HCT116 (cell line): ENCODE data around the gene IL1R2. TPM values are rescaled to one million over a fixed set of nuclear protein-coding genes. Genes with fewer than 3 reads are reported as not detected.

Source experiments
- ATAC-seq: fragments of 200-7000 bp; cut with Tn5 transposase; 2 replicates; pipeline ENCODE4 v1.9.1; 2020; ENCODE audit warnings: mild to moderate bottlenecking, moderate library complexity
- BruUV-seq: library from RNA; stranded (reverse); fragments of 400-500 nt; replicated peaks from 2 replicates; lab custom pipeline; 2021; lab: Mats Ljungman, UMichigan
- CTCF ChIA-PET: fragments of 300-600 bp; sonication (Branson Sonifier 250); formaldehyde crosslinking; loops from one replicate; lab custom pipeline; 2021; ENCODE audit warnings: antibody characterized with exemption; lab: Charles Lee
- POLR2A ChIA-PET: fragments of 300-600, 350-600 bp; sonication (Branson Sonifier 250); formaldehyde crosslinking; loops from one replicate; lab custom pipeline; 2021; ENCODE audit warnings: antibody characterized with exemption; lab: Charles Lee
- RAD21 ChIA-PET, 2 experiments: fragments of 300-600 bp; sonication (Branson Sonifier 250); formaldehyde crosslinking; loops; one replicate each; lab custom pipeline; 2023; ENCODE audit warnings: low total read pairs in 2 of 2; ENCODE audit not compliant: uncharacterized antibody in 2 of 2, unreplicated experiment in 2 of 2, low non-redundant PET in 1 of 2; lab: Charles Lee
- DNase-seq: peaks from one replicate; pipeline ENCODE4 v3.0.0-alpha.2; 2010; ENCODE audit warnings: low read depth, low spot score
- H2AFZ ChIP-seq: fragments of 200-600 bp; shearing (Covaris generic), sonication (generic); 2 replicates; pipeline ENCODE4 v1.6.1; 2017; ENCODE audit warnings: low read depth, mixed run types, mixed read lengths, antibody characterized with exemption, low read length; ENCODE audit not compliant: poor library complexity, severe bottlenecking
- H3K27ac ChIP-seq: 2 replicates; pipeline ENCODE4 v1.5.1; 2012; ENCODE audit warnings: low read depth, low read length
- H3K27me3 ChIP-seq: fragments of 200-600 bp; sonication (generic); 2 replicates; pipeline ENCODE4 v1.6.1; 2016; ENCODE audit warnings: mixed run types, low read length, mixed read lengths; ENCODE audit not compliant: insufficient read depth
- H3K36me3 ChIP-seq, 2 experiments: fragments of 200-500 bp in 1 of 2; fragments of 200-600 bp in 1 of 2; sonication (Bioruptor generic) in 1 of 2; sonication (generic) in 1 of 2; 2 replicates each; pipeline versions ENCODE4 v1.5.1 to v1.6.1; 2014 to 2016; ENCODE audit warnings: low read length in 2 of 2, inconsistent platforms in 1 of 2, mixed read lengths in 1 of 2, mixed run types in 1 of 2; ENCODE audit not compliant: insufficient read depth in 2 of 2, control insufficient read depth in 1 of 2
- H3K4me1 ChIP-seq, 2 experiments: fragments of 200-600 bp in 1 of 2; sonication (generic) in 1 of 2; 2 replicates each; pipeline versions ENCODE4 v1.5.1 to v1.6.1; 2012 to 2017; ENCODE audit warnings: low read length in 2 of 2, inconsistent platforms in 1 of 2, mild to moderate bottlenecking in 1 of 2, mixed read lengths in 1 of 2, mixed run types in 1 of 2, moderate library complexity in 1 of 2; ENCODE audit not compliant: insufficient read depth in 2 of 2, control insufficient read depth in 1 of 2
- H3K4me2 ChIP-seq: fragments of 200-600 bp; sonication (generic); 2 replicates; pipeline ENCODE4 v1.6.1; 2017; ENCODE audit warnings: mixed run types, low read length, mixed read lengths
- H3K4me3 ChIP-seq, 2 experiments: fragments of 200-600 bp in 1 of 2; sonication (generic) in 1 of 2; replicated peaks in 1 of 2; 2 replicates each; pipeline ENCODE4 v1.5.1; 2011 to 2016; ENCODE audit warnings: low read length in 2 of 2, control low read depth in 1 of 2, low read depth in 1 of 2, mild to moderate bottlenecking in 1 of 2, mixed read lengths in 1 of 2, mixed run types in 1 of 2
- H3K79me2 ChIP-seq: fragments of 200-600 bp; sonication (generic); 2 replicates; pipeline ENCODE4 v1.6.1; 2017; ENCODE audit warnings: mild to moderate bottlenecking, mixed run types, low read length, moderate library complexity, mixed read lengths; ENCODE audit not compliant: insufficient read depth
- H3K9ac ChIP-seq: fragments of 200-600 bp; sonication (generic); 2 replicates; pipeline ENCODE4 v1.6.1; 2016; ENCODE audit warnings: low read length, mixed read lengths
- H3K9me2 ChIP-seq: fragments of 200-600 bp; sonication (generic), shearing (Covaris generic); 2 replicates; pipeline ENCODE4 v1.6.1; 2017; ENCODE audit warnings: mixed run types, mild to moderate bottlenecking, moderate library complexity; ENCODE audit not compliant: insufficient read depth
- H3K9me3 ChIP-seq, 2 experiments: fragments of 200-500 bp in 1 of 2; fragments of 200-600 bp in 1 of 2; sonication (Bioruptor generic) in 1 of 2; sonication (generic) in 1 of 2; 2 replicates each; pipeline ENCODE4 v1.6.1; 2014 to 2017; ENCODE audit warnings: low read length in 2 of 2, mixed read lengths in 2 of 2, inconsistent platforms in 1 of 2, low read depth in 1 of 2, mild to moderate bottlenecking in 1 of 2, mixed run types in 1 of 2, moderate library complexity in 1 of 2; ENCODE audit not compliant: control insufficient read depth in 1 of 2, insufficient read depth in 1 of 2
- H4K20me1 ChIP-seq: fragments of 200-600 bp; sonication (generic), shearing (Covaris generic); 2 replicates; pipeline ENCODE4 v1.6.1; 2017; ENCODE audit warnings: mixed run types, mild to moderate bottlenecking, moderate library complexity; ENCODE audit not compliant: insufficient read depth
- CBX3 ChIP-seq: IDR thresholded peaks from 2 replicates; pipeline ENCODE4 v1.6.1; 2012; ENCODE audit warnings: low read depth
- CTCF ChIP-seq, 3 experiments: fragments of 200-600 bp in 1 of 3; sonication (generic) in 1 of 3; IDR thresholded peaks in 2 of 3; conservative IDR thresholded peaks in 1 of 3; 2 replicates each; pipeline ENCODE4 v1.5.1; 2012 to 2017; ENCODE audit warnings: low read depth in 2 of 3, low read length in 2 of 3, antibody characterized with exemption in 1 of 3, borderline replicate concordance in 1 of 3, control low read depth in 1 of 3, mild to moderate bottlenecking in 1 of 3, mixed read lengths in 1 of 3, mixed run types in 1 of 3, moderate library complexity in 1 of 3; ENCODE audit not compliant: insufficient read depth in 1 of 3
- EGR1 ChIP-seq: IDR thresholded peaks from 2 replicates; pipeline ENCODE4 v1.6.1; 2012; ENCODE audit warnings: low read depth
- ELF1 ChIP-seq: IDR thresholded peaks from 2 replicates; pipeline ENCODE4 v1.6.1; 2012; ENCODE audit warnings: low read depth, borderline replicate concordance
- EZH2 ChIP-seq: fragments of 200-600 bp; sonication (generic); IDR thresholded peaks from 2 replicates; pipeline ENCODE4 v1.6.1; 2017; ENCODE audit warnings: antibody characterized with exemption, mixed run types
- FOSL1 ChIP-seq: IDR thresholded peaks from 2 replicates; pipeline ENCODE4 v1.6.1; 2012; ENCODE audit warnings: low read depth
- JUND ChIP-seq: IDR thresholded peaks from 2 replicates; pipeline ENCODE4 v1.6.1; 2012
- POLR2A ChIP-seq: IDR thresholded peaks from 2 replicates; pipeline ENCODE4 v1.7.0; 2011; ENCODE audit warnings: borderline replicate concordance; ENCODE audit not compliant: insufficient read depth, insufficient read length; ENCODE audit errors: extremely low read depth
- POLR2AphosphoS5 ChIP-seq: IDR thresholded peaks from 2 replicates; pipeline ENCODE4 v1.6.1; 2011; ENCODE audit warnings: mild to moderate bottlenecking, low read depth, low read length, moderate library complexity
- RAD21 ChIP-seq: IDR thresholded peaks from 2 replicates; pipeline ENCODE4 v1.6.1; 2012; ENCODE audit warnings: low read depth, mild to moderate bottlenecking
- SIN3A ChIP-seq: IDR thresholded peaks from 2 replicates; pipeline ENCODE4 v1.6.1; 2012; ENCODE audit warnings: low read depth
- SP1 ChIP-seq: IDR thresholded peaks from 2 replicates; pipeline ENCODE4 v1.6.1; 2012; ENCODE audit warnings: low read depth
- SRF ChIP-seq: IDR thresholded peaks from 2 replicates; pipeline ENCODE4 v1.6.1; 2012; ENCODE audit warnings: low read depth
- TCF7L2 ChIP-seq: IDR thresholded peaks from 2 replicates; pipeline ENCODE4 v1.7.0; 2011; ENCODE audit warnings: borderline replicate concordance, inconsistent platforms; ENCODE audit not compliant: insufficient read depth, insufficient read length; ENCODE audit errors: extremely low read depth
- YY1 ChIP-seq: IDR thresholded peaks from 2 replicates; pipeline ENCODE4 v1.6.1; 2011; ENCODE audit warnings: low read length, low read depth, moderate library complexity, mild to moderate bottlenecking; ENCODE audit not compliant: insufficient replicate concordance; ENCODE audit errors: extremely low read depth
- ZFX ChIP-seq: fragments of 450-650 bp; IDR thresholded peaks from 2 replicates; pipeline ENCODE4 v1.6.1; 2017
- ZNF274 ChIP-seq: fragments of 200-500 bp; sonication (Bioruptor generic); IDR thresholded peaks from 2 replicates; pipeline ENCODE4 v1.6.1; 2014; ENCODE audit warnings: mild to moderate bottlenecking, low read depth, low read length, inconsistent platforms
- intact Hi-C: fragments of 100-400 bp; cut with micrococcal nuclease; formaldehyde crosslinking; loops from 2 replicates; pipeline ENCODE4 v1.10.0; 2022
- total RNA-seq: library from RNA; stranded (reverse); gene quantifications from one replicate; pipeline ENCODE4 v1.2.1, GENCODE V29; 2021; ENCODE audit not compliant: unreplicated experiment
- TF ChIP-seq, protein P1 (sequence below): IDR thresholded peaks from 2 replicates; pipeline ENCODE4 v1.6.1; 2012
- TF ChIP-seq, protein P2 (sequence below): IDR thresholded peaks from 2 replicates; pipeline ENCODE4 v1.6.1; 2012; ENCODE audit warnings: low read depth

The IL1R2 gene
- total RNA-seq, 1 experiment from 2014 or later, result 0.52 TPM

DNA sequence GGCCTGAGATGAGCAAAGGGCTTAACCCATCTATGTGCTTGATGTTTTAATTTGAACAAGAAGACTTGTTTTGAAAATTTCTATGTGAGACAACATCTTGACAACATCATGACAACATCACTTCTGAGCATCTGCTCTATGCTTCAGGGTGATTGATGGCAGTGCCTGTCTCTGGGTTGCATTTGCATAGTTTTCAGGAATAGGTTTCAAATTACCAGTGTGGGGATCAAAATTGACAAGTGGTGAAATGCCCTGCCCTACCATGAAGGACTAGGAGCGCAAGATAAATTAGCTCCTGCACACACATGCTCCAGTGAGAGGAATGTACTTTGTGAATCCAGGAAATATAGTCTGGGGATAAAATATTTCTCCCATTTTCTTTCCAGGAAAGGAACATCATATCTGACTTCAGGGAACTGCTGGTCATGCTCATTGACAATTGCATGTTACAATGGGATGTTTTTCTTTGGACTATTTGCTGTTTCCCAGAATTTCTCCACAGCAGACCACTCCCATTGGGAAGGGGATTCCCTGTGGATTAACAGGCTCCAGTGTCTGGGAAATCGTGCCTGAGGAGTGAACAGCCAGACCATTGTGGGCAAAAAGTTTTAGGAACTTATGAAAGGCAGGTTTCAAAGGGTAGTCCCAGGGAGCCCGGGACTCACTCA, 45.3 kb upstream of the IL1R2 start:
- RAD21 ChIA-PET, result no interaction called here
- POLR2A ChIA-PET, result no interaction called here
- Histone ChIP-seq H3K27me3 (no peaks in the 10 kb centered on the region), H2AFZ (no peak overlapping the region), H3K79me2 (no peaks in the 10 kb centered on the region), H3K4me3 (no peak overlapping the region), H3K9me3 (no peaks in the 10 kb centered on the region), H3K4me1 (no peaks in the 10 kb centered on the region; a peak in 1 of 4 replicates), H3K36me3 (no peaks in the 10 kb centered on the region), H4K20me1 (no peaks in the 10 kb centered on the region), H3K9ac (no peak overlapping the region), H3K9me2 (no peaks in the 10 kb centered on the region), H3K4me2 (no peak overlapping the region), H3K27ac (no peak overlapping the region)
- ATAC-seq (no peak), DNase-seq (no peak)
- intact Hi-C loops, result no loop called here
- BruUV-seq, result no TSS peak
- CTCF ChIA-PET, result no interaction called here
- TF ChIP-seq SP1 (no peak), CTCF (IDR thresholded peaks at IDR 0.05 in 2 of 3, conservative IDR thresholded peaks at IDR 0.05 in 1 of 3; ENCODE audit: borderline replicate concordance in 1 of 3, insufficient read depth in 1 of 3, low read depth in 2 of 3, low read length in 2 of 3) (no peak), JUND (no peak), SRF (no peak), CBX3 (no peak), FOSL1 (no peak), ZFX (no peak), SIN3A (no peak), ELF1 (no peak), TCF7L2 (no peak), POLR2AphosphoS5 (no peak), RAD21 (no peak), EZH2 (no peak), YY1 (no peak), ZNF274 (no peak), POLR2A (no peak), EGR1 (no peak)
- TF ChIP-seq, protein P1, sequence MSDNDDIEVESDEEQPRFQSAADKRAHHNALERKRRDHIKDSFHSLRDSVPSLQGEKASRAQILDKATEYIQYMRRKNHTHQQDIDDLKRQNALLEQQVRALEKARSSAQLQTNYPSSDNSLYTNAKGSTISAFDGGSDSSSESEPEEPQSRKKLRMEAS, result no peak
- TF ChIP-seq, protein P2, sequence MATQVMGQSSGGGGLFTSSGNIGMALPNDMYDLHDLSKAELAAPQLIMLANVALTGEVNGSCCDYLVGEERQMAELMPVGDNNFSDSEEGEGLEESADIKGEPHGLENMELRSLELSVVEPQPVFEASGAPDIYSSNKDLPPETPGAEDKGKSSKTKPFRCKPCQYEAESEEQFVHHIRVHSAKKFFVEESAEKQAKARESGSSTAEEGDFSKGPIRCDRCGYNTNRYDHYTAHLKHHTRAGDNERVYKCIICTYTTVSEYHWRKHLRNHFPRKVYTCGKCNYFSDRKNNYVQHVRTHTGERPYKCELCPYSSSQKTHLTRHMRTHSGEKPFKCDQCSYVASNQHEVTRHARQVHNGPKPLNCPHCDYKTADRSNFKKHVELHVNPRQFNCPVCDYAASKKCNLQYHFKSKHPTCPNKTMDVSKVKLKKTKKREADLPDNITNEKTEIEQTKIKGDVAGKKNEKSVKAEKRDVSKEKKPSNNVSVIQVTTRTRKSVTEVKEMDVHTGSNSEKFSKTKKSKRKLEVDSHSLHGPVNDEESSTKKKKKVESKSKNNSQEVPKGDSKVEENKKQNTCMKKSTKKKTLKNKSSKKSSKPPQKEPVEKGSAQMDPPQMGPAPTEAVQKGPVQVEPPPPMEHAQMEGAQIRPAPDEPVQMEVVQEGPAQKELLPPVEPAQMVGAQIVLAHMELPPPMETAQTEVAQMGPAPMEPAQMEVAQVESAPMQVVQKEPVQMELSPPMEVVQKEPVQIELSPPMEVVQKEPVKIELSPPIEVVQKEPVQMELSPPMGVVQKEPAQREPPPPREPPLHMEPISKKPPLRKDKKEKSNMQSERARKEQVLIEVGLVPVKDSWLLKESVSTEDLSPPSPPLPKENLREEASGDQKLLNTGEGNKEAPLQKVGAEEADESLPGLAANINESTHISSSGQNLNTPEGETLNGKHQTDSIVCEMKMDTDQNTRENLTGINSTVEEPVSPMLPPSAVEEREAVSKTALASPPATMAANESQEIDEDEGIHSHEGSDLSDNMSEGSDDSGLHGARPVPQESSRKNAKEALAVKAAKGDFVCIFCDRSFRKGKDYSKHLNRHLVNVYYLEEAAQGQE, result no peak
